Loucy (cell line): Measurements from ENCODE around the gene WHAMM.

ENCODE experiments used
- H2AFZ ChIP-seq: fragments of 200-600 bp; sonication (generic); 2 replicates; pipeline ENCODE4 v1.6.0; 2016; ENCODE audit warnings: antibody characterized with exemption, mild to moderate bottlenecking, low read length, moderate library complexity
- H3F3A ChIP-seq: fragments of 200-600 bp; 2 replicates; pipeline ENCODE4 v1.6.0; 2016; ENCODE audit warnings: antibody characterized with exemption, low read depth, mild to moderate bottlenecking
- H3K27me3 ChIP-seq: fragments of 200-600 bp; sonication (generic); 2 replicates; pipeline ENCODE4 v1.6.1; 2014; ENCODE audit warnings: low read length, mild to moderate bottlenecking; ENCODE audit not compliant: insufficient read depth, poor library complexity, severe bottlenecking
- H3K36me3 ChIP-seq: fragments of 200-600 bp; sonication (generic); 2 replicates; pipeline ENCODE4 v1.6.1; 2016; ENCODE audit warnings: low read length; ENCODE audit not compliant: insufficient read depth
- H3K4me1 ChIP-seq: fragments of 200-600 bp; sonication (generic); 2 replicates; pipeline ENCODE4 v1.5.1; 2014; ENCODE audit warnings: low read length, mild to moderate bottlenecking; ENCODE audit not compliant: insufficient read depth, poor library complexity, severe bottlenecking
- H3K4me2 ChIP-seq: fragments of 200-600 bp; sonication (generic); 2 replicates; pipeline ENCODE4 v1.6.0; 2014; ENCODE audit warnings: antibody characterized with exemption, low read length, low read depth, mild to moderate bottlenecking; ENCODE audit not compliant: poor library complexity, severe bottlenecking
- H3K4me3 ChIP-seq: fragments of 200-600 bp; sonication (generic); 2 replicates; pipeline ENCODE4 v1.5.1; 2014; ENCODE audit warnings: low read length, mild to moderate bottlenecking, mixed read lengths; ENCODE audit not compliant: poor library complexity, severe bottlenecking
- H3K79me2 ChIP-seq: fragments of 200-600 bp; sonication (generic); 2 replicates; pipeline ENCODE4 v1.6.1; 2014; ENCODE audit warnings: low read length; ENCODE audit not compliant: insufficient read depth
- H3K9ac ChIP-seq: fragments of 200-600 bp; sonication (generic); 2 replicates; pipeline ENCODE4 v1.6.0; 2014; ENCODE audit warnings: mild to moderate bottlenecking, low read depth, low read length, moderate library complexity; ENCODE audit not compliant: poor library complexity, severe bottlenecking
- H3K9me2 ChIP-seq: fragments of 200-600 bp; sonication (generic); replicated peaks from 2 replicates; pipeline ENCODE4 v1.6.1; 2016; ENCODE audit warnings: low read depth, low read length, mixed read lengths
- H3K9me3 ChIP-seq: fragments of 200-600 bp; sonication (generic); 2 replicates; pipeline ENCODE4 v1.6.1; 2014; ENCODE audit warnings: mild to moderate bottlenecking, antibody characterized with exemption, low read length, low read depth; ENCODE audit not compliant: insufficient read depth
- H4K20me1 ChIP-seq: fragments of 200-600 bp; sonication (generic); 2 replicates; pipeline ENCODE4 v1.6.0; 2014; ENCODE audit warnings: antibody characterized with exemption, low read length, mild to moderate bottlenecking; ENCODE audit not compliant: insufficient read depth, poor library complexity, severe bottlenecking
- CTCF ChIP-seq: fragments of 200-600 bp; sonication (generic); conservative IDR thresholded peaks from 2 replicates; pipeline ENCODE4 v1.5.1; 2014; ENCODE audit warnings: mild to moderate bottlenecking, antibody characterized with exemption, low read length
- EZH2phosphoT487 ChIP-seq: fragments of 200-600 bp; IDR thresholded peaks from 2 replicates; pipeline ENCODE4 v1.6.1; 2018; ENCODE audit warnings: antibody characterized with exemption, mild to moderate bottlenecking, moderate library complexity, borderline replicate concordance

The WHAMM gene

GRCh38 chr15:82809308-82810060, at the start of gene WHAMM:
WHAMM (plus strand) TSS chr15:82809628; CDS start chr15:82809727, 99 bp downstream.
- TF ChIP-seq CTCF: no peak
- no peak for TF ChIP-seq EZH2phosphoT487
- peaks cover 22% of the 10 kb centered on the region for H3K4me1 ChIP-seq

GRCh38 chr15:82763361-82764116, 45.9 kb upstream of the WHAMM start:
- Histone ChIP-seq H3K36me3 (peaks cover 14% of the 10 kb centered on the region; the same call in 1 of the 2 replicates), H3K27me3 (no peaks in the 10 kb centered on the region), H3K79me2 (no peaks in the 10 kb centered on the region), H3K4me3 (no peak overlapping the region), H3K9me2 (no peaks in the 10 kb centered on the region), H3K9ac (no peak overlapping the region), H3K4me1 (no peaks in the 10 kb centered on the region), H2AFZ (no peak overlapping the region), H3F3A (no peaks in the 10 kb centered on the region), H3K9me3 (no peaks in the 10 kb centered on the region), H4K20me1 (no peaks in the 10 kb centered on the region), H3K4me2 (no peak overlapping the region)
- TF ChIP-seq EZH2phosphoT487: no peak
- TF ChIP-seq CTCF: no peak

More at GRCh38 chr15:82809308-82810060, at the start of gene WHAMM:
- peaks cover 43% of the 10 kb centered on the region for H3K79me2 ChIP-seq
- peak within 1 kb of the TSS; percentile 72 for H2AFZ ChIP-seq
- H3K9me3 ChIP-seq: no peaks in the 10 kb centered on the region
- peak within 1 kb of the TSS; percentile 99 for H3K4me3 ChIP-seq
- peaks cover 39% of the 10 kb centered on the region for H4K20me1 ChIP-seq
- peak within 1 kb of the TSS; percentile 89 for H3K9ac ChIP-seq
- H3F3A ChIP-seq: no peaks in the 10 kb centered on the region
- peaks cover 9% of the 10 kb centered on the region; the same call in 1 of the 2 replicates for H3K36me3 ChIP-seq
- H3K4me2 ChIP-seq: peak within 1 kb of the TSS; percentile 92
- H3K9me2 ChIP-seq: no peaks in the 10 kb centered on the region
- H3K27me3 ChIP-seq: no peaks in the 10 kb centered on the region

- H2AFZ ChIP-seq: no peak overlapping the region
- no peaks in the 10 kb centered on the region for H3K79me2 ChIP-seq
- no peaks in the 10 kb centered on the region for H3K4me1 ChIP-seq
- no peak overlapping the region for H3K4me2 ChIP-seq
- H3K9me3 ChIP-seq: no peaks in the 10 kb centered on the region
- H3K27me3 ChIP-seq: no peaks in the 10 kb centered on the region
- H4K20me1 ChIP-seq: no peaks in the 10 kb centered on the region
- TF ChIP-seq EZH2phosphoT487 (no peak), CTCF (no peak)
- no peaks in the 10 kb centered on the region for H3K9me2 ChIP-seq
- no peak overlapping the region for H3K4me3 ChIP-seq
- H3F3A ChIP-seq: no peaks in the 10 kb centered on the region
- H3K36me3 ChIP-seq: peaks cover 9% of the 10 kb centered on the region; the same call in 1 of the 2 replicates
- no peak overlapping the region for H3K9ac ChIP-seq
Observed at GRCh38 chr15:82764117-82764490, 45.3 kb upstream of the WHAMM start.
